Measurements from ENCODE around the gene CLPTM1. TPM values are rescaled to one million over a fixed set of nuclear protein-coding genes. Genes with fewer than 3 reads are reported as not detected.

Gene CLPTM1, protein sequence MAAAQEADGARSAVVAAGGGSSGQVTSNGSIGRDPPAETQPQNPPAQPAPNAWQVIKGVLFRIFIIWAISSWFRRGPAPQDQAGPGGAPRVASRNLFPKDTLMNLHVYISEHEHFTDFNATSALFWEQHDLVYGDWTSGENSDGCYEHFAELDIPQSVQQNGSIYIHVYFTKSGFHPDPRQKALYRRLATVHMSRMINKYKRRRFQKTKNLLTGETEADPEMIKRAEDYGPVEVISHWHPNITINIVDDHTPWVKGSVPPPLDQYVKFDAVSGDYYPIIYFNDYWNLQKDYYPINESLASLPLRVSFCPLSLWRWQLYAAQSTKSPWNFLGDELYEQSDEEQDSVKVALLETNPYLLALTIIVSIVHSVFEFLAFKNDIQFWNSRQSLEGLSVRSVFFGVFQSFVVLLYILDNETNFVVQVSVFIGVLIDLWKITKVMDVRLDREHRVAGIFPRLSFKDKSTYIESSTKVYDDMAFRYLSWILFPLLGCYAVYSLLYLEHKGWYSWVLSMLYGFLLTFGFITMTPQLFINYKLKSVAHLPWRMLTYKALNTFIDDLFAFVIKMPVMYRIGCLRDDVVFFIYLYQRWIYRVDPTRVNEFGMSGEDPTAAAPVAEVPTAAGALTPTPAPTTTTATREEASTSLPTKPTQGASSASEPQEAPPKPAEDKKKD
- total RNA-seq = 10 to 100 TPM; 64.0 to 65.0 TPM

DNA sequence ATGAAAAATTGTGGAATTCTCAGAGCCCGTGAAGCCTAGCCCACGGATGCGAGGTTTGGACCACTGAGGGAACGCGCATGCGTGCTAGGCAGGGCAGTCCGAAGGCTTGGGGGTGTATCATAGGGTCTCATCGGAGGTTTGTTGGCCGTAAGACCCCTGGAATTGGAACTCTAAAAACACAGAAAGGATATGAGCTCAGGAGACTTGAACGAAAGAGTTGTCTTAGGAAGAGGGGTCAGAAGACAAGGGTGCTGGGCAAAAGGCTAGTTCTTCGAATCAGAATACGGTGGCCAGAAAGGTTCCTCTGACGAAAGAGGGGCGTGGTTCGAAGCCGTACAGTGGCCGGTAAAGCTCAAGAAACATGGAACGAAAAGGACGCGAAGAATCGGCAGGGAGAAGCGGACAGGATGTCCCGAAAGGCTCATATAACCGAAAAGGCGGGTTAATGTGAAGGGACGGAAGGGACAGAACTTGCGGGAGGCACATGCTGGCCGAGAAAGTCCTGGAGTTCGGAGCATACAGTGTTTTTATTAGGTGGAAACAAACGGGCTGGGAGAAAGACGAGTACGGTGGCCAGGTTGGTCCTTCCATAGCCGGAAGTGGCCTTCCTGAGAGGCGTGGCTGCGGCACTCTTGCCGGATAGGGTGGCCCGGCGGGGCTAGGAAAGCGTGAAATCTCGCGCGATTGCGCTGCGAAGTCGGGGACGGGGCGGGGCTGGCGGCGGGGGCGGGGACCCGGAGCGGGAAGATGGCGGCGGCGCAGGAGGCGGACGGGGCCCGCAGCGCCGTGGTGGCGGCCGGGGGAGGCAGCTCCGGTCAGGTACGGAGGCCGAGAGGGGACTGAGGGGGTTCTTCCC, at the start of gene CLPTM1:
TSS of gene CLPTM1 (plus strand) at position 732 of the 856 bp plus-strand sequence. CDS start at position 748, 16 bp downstream.

DNA sequence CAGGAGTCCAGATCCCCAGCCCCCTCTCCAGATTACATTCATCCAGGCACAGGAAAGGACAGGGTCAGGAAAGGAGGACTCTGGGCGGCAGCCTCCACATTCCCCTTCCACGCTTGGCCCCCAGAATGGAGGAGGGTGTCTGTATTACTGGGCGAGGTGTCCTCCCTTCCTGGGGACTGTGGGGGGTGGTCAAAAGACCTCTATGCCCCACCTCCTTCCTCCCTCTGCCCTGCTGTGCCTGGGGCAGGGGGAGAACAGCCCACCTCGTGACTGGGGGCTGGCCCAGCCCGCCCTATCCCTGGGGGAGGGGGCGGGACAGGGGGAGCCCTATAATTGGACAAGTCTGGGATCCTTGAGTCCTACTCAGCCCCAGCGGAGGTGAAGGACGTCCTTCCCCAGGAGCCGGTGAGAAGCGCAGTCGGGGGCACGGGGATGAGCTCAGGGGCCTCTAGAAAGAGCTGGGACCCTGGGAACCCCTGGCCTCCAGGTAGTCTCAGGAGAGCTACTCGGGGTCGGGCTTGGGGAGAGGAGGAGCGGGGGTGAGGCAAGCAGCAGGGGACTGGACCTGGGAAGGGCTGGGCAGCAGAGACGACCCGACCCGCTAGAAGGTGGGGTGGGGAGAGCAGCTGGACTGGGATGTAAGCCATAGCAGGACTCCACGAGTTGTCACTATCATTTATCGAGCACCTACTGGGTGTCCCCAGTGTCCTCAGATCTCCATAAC, 49.6 kb upstream of the CLPTM1 start, which contains the start of gene APOE:
TSS of gene APOE (plus strand) at position 360 of the 724 bp plus-strand sequence. CDS start 829 bp downstream, outside the sequence.

DNA sequence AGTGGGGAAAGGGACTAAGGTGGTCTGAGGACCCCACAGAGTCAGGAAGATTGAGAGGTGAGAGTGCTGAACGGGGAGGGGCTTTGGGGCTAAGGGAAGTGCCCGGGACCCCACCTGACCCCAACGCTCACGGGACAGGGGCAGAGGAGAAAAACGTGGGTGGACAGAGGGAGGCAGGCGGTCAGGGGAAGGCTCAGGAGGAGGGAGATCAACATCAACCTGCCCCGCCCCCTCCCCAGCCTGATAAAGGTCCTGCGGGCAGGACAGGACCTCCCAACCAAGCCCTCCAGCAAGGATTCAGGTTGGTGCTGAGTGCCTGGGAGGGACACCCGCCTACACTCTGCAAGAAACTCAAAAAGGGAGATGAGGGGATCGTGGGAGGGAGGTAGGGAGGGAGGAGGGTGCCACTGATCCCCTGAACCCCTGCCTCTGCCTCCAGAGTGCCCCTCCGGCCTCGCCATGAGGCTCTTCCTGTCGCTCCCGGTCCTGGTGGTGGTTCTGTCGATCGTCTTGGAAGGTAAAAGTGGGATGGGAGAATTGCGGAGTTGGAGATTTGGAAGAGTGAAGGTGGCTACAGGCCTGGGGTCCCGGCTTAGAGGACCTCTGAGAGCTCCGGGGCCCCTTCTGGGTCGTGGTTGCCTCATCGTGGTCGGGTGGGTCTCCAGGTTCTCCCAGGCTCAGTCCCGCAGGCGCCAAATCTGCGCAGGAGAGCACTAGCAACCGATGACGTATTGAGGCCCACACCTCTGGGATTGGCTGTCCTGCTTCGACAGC, 40.6 kb upstream of the CLPTM1 start, which contains the start of gene APOC1:
TSS of gene APOC1 (plus strand) at position 176 of the 774 bp plus-strand sequence. CDS start at position 460, 284 bp downstream.

DNA sequence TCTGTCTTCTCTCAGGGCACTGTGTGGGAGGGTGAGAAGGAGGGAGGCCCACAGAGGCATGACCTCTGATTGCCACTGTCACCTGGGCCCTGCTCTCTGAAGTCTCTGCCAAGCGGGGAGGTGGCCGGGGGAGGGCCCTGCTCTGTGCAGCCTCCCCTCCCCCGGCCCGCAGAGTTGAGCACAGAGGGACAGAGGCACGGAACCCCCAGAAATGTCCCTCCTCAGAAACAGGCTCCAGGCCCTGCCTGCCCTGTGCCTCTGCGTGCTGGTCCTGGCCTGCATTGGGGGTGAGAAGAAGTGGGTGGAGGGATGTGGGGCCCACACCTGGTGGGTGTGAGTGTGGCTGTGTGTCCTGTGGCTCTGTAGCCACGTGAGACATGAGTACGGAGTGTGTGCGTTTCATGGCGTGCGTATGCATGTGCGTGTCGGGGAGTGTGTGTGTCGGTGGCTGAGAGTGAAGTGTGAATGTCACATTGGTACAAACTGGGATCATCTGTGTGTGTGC, 13.1 kb upstream of the CLPTM1 start, which contains the start of gene APOC4:
TSS of gene APOC4 (plus strand) at position 171 of the 505 bp plus-strand sequence. CDS start at position 212, 41 bp downstream.

DNA sequence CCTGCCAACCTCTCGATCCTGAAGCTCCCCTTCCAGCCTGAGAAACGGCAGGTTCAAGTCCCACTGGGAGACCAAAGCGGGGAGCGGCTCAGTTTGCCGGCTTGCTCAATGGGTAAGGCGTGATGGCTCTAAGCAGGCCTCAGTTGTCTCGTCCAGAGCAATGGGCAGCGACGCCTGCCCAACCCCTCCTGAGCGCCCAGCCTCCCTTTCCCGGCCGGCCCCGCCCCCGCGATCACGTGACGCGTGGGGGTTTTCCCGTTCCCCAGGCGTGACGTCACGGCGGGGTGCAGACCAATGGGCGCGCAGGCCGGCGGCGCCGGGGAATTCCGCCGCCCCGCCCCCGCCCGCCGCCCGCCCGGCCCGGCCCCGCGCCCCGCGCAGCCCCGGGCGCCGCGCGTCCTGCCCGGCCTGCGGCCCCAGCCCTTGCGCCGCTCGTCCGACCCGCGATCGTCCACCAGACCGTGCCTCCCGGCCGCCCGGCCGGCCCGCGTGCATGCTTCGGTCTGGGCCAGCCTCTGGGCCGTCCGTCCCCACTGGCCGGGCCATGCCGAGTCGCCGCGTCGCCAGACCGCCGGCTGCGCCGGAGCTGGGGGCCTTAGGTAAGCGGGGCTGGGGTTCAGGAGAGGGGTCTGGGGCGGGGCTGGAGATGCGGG, 46.0 kb downstream of the CLPTM1 start, which contains the start of gene RELB:
TSS of gene RELB (plus strand) at position 378 of the 653 bp plus-strand sequence. CDS start at position 494, 116 bp downstream.

DNA sequence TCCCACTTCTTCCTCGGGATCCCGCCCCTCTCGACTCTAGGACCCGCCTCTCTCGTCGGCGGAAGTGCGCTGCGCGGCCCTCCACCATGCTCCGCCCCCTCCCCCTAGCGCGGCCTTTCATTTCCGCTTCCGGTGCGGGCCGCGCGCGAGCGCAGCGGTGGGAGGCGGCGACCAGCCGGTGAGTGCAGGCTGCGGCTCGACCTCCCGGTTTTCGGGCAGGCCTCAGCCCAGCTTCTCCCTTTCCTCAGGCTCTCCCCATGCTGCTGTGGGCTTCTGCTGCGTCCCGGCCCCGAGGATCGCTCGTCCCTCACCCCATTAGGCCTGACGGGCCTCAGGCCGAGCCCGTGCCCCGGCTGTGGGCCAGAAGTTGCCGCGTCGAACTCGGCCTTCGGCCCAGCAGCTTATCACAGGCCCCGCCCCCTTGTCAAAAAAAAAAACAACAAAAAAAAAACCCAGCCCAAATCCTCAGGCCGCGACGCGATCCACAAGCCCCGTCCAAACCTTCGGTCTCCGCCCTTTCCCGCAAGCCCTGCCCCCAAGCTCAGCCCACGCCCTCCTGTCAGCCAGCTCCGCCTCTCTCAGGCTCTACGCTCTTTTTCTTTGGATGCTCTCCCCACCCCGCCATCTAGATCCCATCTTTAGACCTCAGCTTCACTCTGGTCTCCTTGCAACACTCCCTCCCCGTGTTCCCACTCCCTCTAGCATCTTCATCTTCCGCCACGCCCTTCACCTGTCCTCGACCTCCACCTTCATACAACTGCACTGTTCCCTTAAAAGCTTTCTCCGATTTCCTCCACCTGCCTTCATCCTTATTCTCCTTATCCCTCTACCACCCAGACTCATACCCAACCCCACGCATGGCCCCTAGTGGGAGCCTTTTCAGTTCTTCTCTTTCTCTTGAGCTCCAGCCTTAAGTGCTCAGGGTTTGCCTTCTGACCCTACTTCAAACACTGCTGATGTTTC, 84.0 kb downstream of the CLPTM1 start, which contains the start of gene CLASRP:
TSS of gene CLASRP (plus strand) at position 115 of the 963 bp plus-strand sequence. CDS start 1,168 bp downstream, outside the sequence.

Other genes with a start within 250 kb of the CLPTM1 start
- 10 to 100 TPM; 34.2 to 34.9 TPM for gene BCL3, start 206.7 kb upstream of the CLPTM1 start, total RNA-seq
- gene CBLC, start 177.5 kb upstream of the CLPTM1 start, total RNA-seq = not detected
- not detected for gene BCAM, start 146.3 kb upstream of the CLPTM1 start, total RNA-seq
- gene NECTIN2, start 109.1 kb upstream of the CLPTM1 start, total RNA-seq = under 1 TPM in 1 of 2 experiments, not detected in 1; 0.34 TPM
- gene TOMM40, start 64.1 kb upstream of the CLPTM1 start, total RNA-seq = 10 to 100 TPM; 49.2 to 51.5 TPM
- gene APOE, start 49.6 kb upstream of the CLPTM1 start, total RNA-seq = under 1 TPM; 0.31 to 0.91 TPM
- gene APOC1, start 40.8 kb upstream of the CLPTM1 start, total RNA-seq = under 1 TPM; 0.58 to 0.81 TPM
- gene APOC4, start 13.1 kb upstream of the CLPTM1 start, total RNA-seq = not detected
- gene APOC2, start 9.3 kb upstream of the CLPTM1 start, total RNA-seq = not detected
- 10 to 100 TPM; 28.5 to 28.9 TPM for gene RELB, start 46.1 kb downstream of the CLPTM1 start, total RNA-seq
- 100 to 1,000 TPM in 1 of 2 experiments, 10 to 100 TPM in 1; 94.6 to 107 TPM for gene CLASRP, start 83.7 kb downstream of the CLPTM1 start, total RNA-seq
- gene ZNF296, start 121.1 kb downstream of the CLPTM1 start, total RNA-seq = 1 to 10 TPM; 3.1 to 3.8 TPM
- 10 to 100 TPM; 23.5 to 23.8 TPM for gene GEMIN7, start 123.9 kb downstream of the CLPTM1 start, total RNA-seq
- 10 to 100 TPM; 21.2 to 21.6 TPM for gene PPP1R37, start 137.8 kb downstream of the CLPTM1 start, total RNA-seq
- gene NKPD1, start 205.6 kb downstream of the CLPTM1 start, total RNA-seq = under 1 TPM; 0.24 to 0.35 TPM
- 100 to 1,000 TPM in 1 of 2 experiments, 10 to 100 TPM in 1; 97.9 to 102 TPM for gene TRAPPC6A, start 222.9 kb downstream of the CLPTM1 start, total RNA-seq
- 10 to 100 TPM; 16.7 to 18.7 TPM for gene BLOC1S3, start 223.4 kb downstream of the CLPTM1 start, total RNA-seq